Pancreas (tissue), 10 donors: ENCODE measurements around the gene ELOVL2. TPM values are rescaled to one million over a fixed set of nuclear protein-coding genes. Genes with fewer than 3 reads are reported as not detected.
"Not testable (repeated sequence)": the region's sequence is repeated elsewhere in the genome, so short reads cannot be mapped to it uniquely, and the experiment has no call there.

Experiments used
- ATAC-seq, 4 donors: fragments of 200-7000 bp; cut with Tn5 transposase; one replicate each; pipeline versions ENCODE4 v1.8.0 to v1.9.1; 2020; ENCODE audit warnings: mild to moderate bottlenecking in 4 of 4, moderate library complexity in 4 of 4
- DNase-seq, 6 donors: peaks; one replicate each; pipeline ENCODE4 v3.0.0-alpha.2; 2020
- FAIRE-seq: peaks from 2 replicates; lab custom pipeline; 2012; peaks lifted over from hg19 to GRCh38; lab: Jason Lieb, UNC
- H3K27ac ChIP-seq, 4 donors: fragments of 200-600 bp; sonication (generic); 1 replicate in 3 of 4; 2 replicates in 1 of 4; pipeline versions ENCODE4 v1.5.0 to v1.8.0; 2020
- H3K27me3 ChIP-seq, 4 donors: fragments of 200-600 bp; one replicate each; pipeline ENCODE4 v1.8.0; 2021
- H3K36me3 ChIP-seq, 3 donors: fragments of 200-600 bp; sonication (generic) in 1 of 3; one replicate each; pipeline versions ENCODE4 v1.5.0 to v1.8.0; 2020 to 2021
- H3K4me1 ChIP-seq, 3 donors: fragments of 200-600 bp; one replicate each; pipeline ENCODE4 v1.8.0; 2021
- H3K4me3 ChIP-seq, 4 donors: fragments of 200-600 bp; sonication (generic) in 2 of 4; one replicate each; pipeline versions ENCODE4 v1.5.0 to v1.8.0; 2020 to 2021
- H3K9me3 ChIP-seq, 4 donors: fragments of 200-600 bp; one replicate each; pipeline ENCODE4 v1.8.0; 2021
- CTCF ChIP-seq, 4 donors: fragments of 200-600 bp; sonication (generic) in 3 of 4; IDR thresholded peaks; one replicate each; pipeline versions ENCODE4 v1.5.0 to v1.8.0; 2021; ENCODE audit warnings: antibody characterized with exemption in 4 of 4
- WGBS, 2 donors: extraction: QIAGEN DNeasy Blood & Tissue Kit; methylation state at CpG; one replicate each; pipeline ENCODE4 v1.1.7; 2013; 5-methylcytosine and 5-hydroxymethylcytosine counted together
- intact Hi-C, 3 donors: fragments of 100-400 bp; cut with DNase I; formaldehyde crosslinking; loops; one replicate each; pipeline versions ENCODE4 v1.11.1 to v1.14.2; 2022
- polyA plus RNA-seq, 2 donors: library from polyadenylated mRNA; stranded (reverse); fragments of 200-250 nt; gene quantifications; one replicate each; pipeline ENCODE4 v1.2.3, GENCODE V29; 2013
- total RNA-seq, 6 donors: library from RNA; stranded (reverse); fragmentation: NEBNext Ultra II Directional in 4 of 6; extraction: Animal tissue kit (Norgen Biotek cat#: 25700) in 4 of 6; gene quantifications; one replicate each; pipeline versions ENCODE4 v1.2.1 to v1.2.4, GENCODE V29; 2021 to 2023
- donor health status: healthy with polysubstance abuse.
- donor health status: DM: no; HTN: no; CAD: no; lungs with moderate emphysema.
- donor health status: DM: no; HTN: no; CAD: no.
- donor health status: control.
- donor health status: control.
- donor health status: Bipolar disorder and iron deficiency.
- donor health status: DM: yes; HTN: yes; CAD: no.
- donor health status: DM: no; HTN: no; CAD: no.
- donor health status: DM: no; HTN: no; CAD: no.
- donor health status: DM: yes; HTN: yes; CAD: no.

Gene ELOVL2
- total and polyA plus RNA-seq, 8 donors = 1.3 to 2.2 (median 1.6) TPM

DNA sequence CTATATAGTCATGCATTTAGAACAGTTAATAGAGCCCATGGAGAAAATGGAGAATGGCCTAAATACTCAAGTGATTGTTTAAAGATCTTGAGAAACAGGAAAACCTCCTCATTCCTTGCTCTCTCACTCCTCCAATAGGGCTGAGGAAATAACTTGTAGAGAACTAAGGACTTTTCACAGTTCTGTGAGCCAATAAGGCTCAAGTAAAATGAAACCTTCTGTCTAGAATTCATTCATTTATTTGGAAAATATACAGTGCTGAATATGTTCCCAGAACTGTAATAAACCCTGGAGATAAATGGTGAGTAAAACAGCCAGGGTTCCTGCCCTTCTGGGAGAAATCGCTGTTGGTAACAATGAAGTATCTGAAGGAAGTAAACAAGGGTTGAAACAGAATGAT is 35.3 kb downstream of the ELOVL2 start:
- TF ChIP-seq CTCF (IDR thresholded peaks at IDR 0.05) = no peak
- ATAC-seq (no peak), DNase-seq (no peak), FAIRE-seq (no peak)
- Histone ChIP-seq H3K36me3 (no peaks in the 10 kb centered on the region), H3K4me3 (no peak overlapping the region), H3K4me1 (peaks cover 0 to 13% (median 12%) of the 10 kb centered on the region in 3 donors), H3K9me3 (no peaks in the 10 kb centered on the region), H3K27me3 (no peaks in the 10 kb centered on the region), H3K27ac (no peak overlapping the region)
- intact Hi-C loops = no loop called here
- WGBS, 2 donors = 55 to 66% methylated on average over 1 of the region's 1 CpG

DNA sequence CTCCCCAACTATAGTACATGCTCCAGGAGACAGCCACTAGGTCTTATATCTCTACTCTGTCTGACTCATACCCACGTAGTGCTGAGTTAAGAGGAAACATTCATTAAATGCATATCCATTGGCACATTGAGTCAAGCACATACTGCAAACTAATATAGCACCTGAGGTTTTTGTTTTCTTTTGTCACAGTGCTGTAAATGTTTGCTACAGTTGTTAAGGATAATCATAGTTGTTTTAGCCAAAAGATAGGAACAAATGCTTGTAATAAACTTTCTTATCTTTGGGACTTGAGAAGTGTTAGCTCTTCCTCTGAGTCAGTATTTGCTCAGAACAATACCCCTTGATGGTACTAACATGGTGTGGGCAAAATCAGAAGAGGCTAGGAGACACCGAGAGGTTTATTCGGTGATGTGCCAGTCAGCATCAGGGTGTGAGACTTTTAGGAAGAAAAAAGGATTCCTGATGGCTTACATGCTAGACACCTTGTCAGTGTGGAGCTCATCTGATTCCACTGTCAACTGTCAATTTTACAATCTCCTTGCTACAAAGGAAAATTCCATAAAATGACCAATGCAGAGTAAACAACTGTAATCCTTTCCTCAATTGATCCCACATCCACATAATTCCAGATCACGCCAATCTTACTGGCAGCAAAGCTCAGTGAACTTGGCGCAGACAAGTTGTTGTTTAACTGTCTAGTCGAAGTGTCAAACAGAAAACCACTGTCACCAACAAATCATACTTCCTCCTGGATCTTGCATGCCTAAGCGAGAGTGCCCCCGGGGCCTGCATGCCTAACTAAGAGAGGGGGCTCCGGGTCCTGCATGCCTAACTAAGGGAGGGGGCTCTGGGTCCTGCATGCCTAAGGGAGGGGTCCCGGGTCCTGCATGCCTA is 36.1 kb downstream of the ELOVL2 start:
- no peak for TF ChIP-seq CTCF (IDR thresholded peaks at IDR 0.05)
- DNase-seq (no peak), FAIRE-seq (no peak), ATAC-seq (peak in 2 of 4 donors; percentile 15 to 46)
- 62 to 71% methylated on average over 10 of the region's 10 CpGs for WGBS, 2 donors
- no peak overlapping the region for H3K27ac ChIP-seq
- no peaks in the 10 kb centered on the region for H3K9me3 ChIP-seq
- no peaks in the 10 kb centered on the region for H3K27me3 ChIP-seq
- H3K36me3 ChIP-seq = no peaks in the 10 kb centered on the region
- H3K4me1 ChIP-seq = peaks cover 0 to 13% (median 12%) of the 10 kb centered on the region in 3 donors
- no peak overlapping the region for H3K4me3 ChIP-seq
- intact Hi-C loops = no loop called here

DNA sequence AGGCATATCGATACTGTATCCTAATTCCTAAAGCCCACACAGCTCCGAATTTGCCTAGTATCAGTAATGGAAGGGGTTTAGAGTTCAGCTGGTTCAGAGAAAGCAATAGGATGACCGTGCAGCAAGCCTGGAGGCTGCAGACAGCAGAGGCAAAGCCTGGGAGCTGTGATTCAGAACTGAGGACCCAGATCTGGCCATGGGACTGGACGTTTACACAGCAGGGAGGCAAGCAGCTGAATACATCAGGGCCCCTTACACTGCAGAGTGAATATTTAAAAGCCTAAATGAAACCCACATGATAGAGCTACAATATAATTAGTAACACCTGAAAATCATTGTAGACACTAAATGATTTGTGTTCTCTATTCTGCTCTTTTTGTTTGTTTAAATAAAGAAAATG is 38.0 kb downstream of the ELOVL2 start:
- ATAC-seq (no peak), DNase-seq (no peak), FAIRE-seq (no peak)
- Histone ChIP-seq H3K9me3 (no peaks in the 10 kb centered on the region), H3K36me3 (no peaks in the 10 kb centered on the region), H3K4me3 (no peak overlapping the region), H3K27me3 (no peaks in the 10 kb centered on the region), H3K27ac (no peak overlapping the region), H3K4me1 (no peaks in the 10 kb centered on the region)
- intact Hi-C loops = no loop called here
- WGBS, 2 donors = 54 to 59% methylated on average over 4 of the region's 4 CpGs
- no peak for TF ChIP-seq CTCF (IDR thresholded peaks at IDR 0.05)

DNA sequence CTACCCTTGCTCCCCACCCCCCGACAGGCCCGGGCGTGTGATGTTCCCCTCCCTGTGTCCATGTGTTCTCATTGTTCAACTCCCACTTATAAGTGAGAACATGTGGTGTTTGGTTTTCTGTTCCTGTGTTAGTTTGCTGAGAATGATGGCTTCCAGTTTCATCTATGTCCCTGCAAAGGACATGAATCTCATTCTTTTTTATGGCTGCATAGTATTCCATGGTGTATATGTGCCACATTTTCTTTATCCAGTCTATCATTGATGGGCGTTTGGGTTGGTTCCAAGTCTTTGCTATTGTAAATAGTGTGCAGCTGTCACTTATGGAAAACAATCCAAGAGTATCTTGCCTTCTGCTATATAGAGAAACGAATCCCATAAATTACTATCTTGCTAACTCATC is 40.8 kb downstream of the ELOVL2 start:
- FAIRE-seq, intact Hi-C loops, H3K36me3 ChIP-seq, ATAC-seq, H3K4me3 ChIP-seq, H3K27me3 ChIP-seq, H3K9me3 ChIP-seq, H3K27ac ChIP-seq, DNase-seq: not testable (repeated sequence)
- H3K4me1 ChIP-seq = peaks cover 0 to 14% (median 0%) of the 10 kb centered on the region in 3 donors
- 85 to 86% methylated on average over 5 of the region's 5 CpGs for WGBS, 2 donors

DNA sequence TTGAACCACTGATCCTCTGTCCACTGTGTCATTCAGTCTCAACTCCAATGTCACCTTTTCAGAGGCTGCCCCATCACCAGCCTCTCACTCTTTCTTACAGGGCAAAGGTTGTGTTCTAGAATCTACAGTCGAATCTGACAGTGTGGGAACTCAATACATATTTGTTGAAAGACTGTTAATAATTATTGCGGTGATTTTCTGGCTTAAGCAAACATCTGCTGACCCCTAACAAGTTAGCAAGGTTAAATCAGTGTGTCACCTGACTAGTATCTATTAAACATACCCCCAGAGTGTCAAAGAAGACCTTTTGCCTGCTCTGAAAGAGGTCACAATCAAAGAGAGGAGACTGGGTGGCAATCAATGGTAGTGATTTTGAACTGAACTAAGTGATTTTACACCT is 41.9 kb downstream of the ELOVL2 start:
- ATAC-seq (no peak), FAIRE-seq (no peak), DNase-seq (no peak)
- no peak overlapping the region for H3K4me3 ChIP-seq
- 19 to 27% methylated on average over 2 of the region's 2 CpGs for WGBS, 2 donors
- TF ChIP-seq CTCF (IDR thresholded peaks at IDR 0.05) = no peak
- intact Hi-C loops = no loop called here
- H3K36me3 ChIP-seq = no peaks in the 10 kb centered on the region
- no peaks in the 10 kb centered on the region for H3K27me3 ChIP-seq
- H3K9me3 ChIP-seq = no peaks in the 10 kb centered on the region
- peaks cover 0 to 14% (median 0%) of the 10 kb centered on the region in 3 donors for H3K4me1 ChIP-seq
- H3K27ac ChIP-seq = no peak overlapping the region
